Stimulated activated naive B cell treated with anti-CD40 and anti-IgM and Interleukin-4, amounts not matched to agents 10 μg/mL and 1 μg/mL and 100 μg/mL, for 72 hours (primary cell): ENCODE results near the gene SCN8A.
A peak's percentile ranks its signal among the peaks of the same experiment; 100 is the strongest.

ENCODE experiments used
- ATAC-seq, 2 donors: fragments of 150-1000 bp; cut with Tn5 transposase; replicated peaks; 2 replicates each; pipeline ENCODE4 v1.10.0; 2021; ENCODE audit warnings: moderate library complexity in 1 of 2
- DNase-seq: peaks from one replicate; pipeline ENCODE4 v3.0.0; 2021
- H3K27ac Mint-ChIP-seq: one replicate; pipeline ENCODE4 v1.8.0; 2022; ENCODE audit warnings: mild to moderate bottlenecking, mixed read lengths
- H3K27me3 Mint-ChIP-seq, 2 donors: one replicate each; pipeline ENCODE4 v1.8.0; 2022; ENCODE audit warnings: mixed read lengths in 2 of 2
- H3K36me3 Mint-ChIP-seq, 2 donors: one replicate each; pipeline ENCODE4 v1.8.0; 2022; ENCODE audit warnings: mixed read lengths in 2 of 2, mild to moderate bottlenecking in 1 of 2
- H3K4me1 Mint-ChIP-seq, 2 donors: one replicate each; pipeline ENCODE4 v1.8.0; 2022; ENCODE audit warnings: mixed read lengths in 2 of 2, mild to moderate bottlenecking in 1 of 2
- H3K4me3 Mint-ChIP-seq, 2 donors: one replicate each; pipeline ENCODE4 v1.8.0; 2022; ENCODE audit warnings: mild to moderate bottlenecking in 2 of 2, mixed read lengths in 2 of 2, moderate library complexity in 1 of 2
- H3K9me3 Mint-ChIP-seq, 2 donors: one replicate each; pipeline ENCODE4 v1.8.0; 2022; ENCODE audit warnings: mixed read lengths in 2 of 2, mild to moderate bottlenecking in 1 of 2

The SCN8A gene

GRCh38 chr12:51692016-51692415 is 101.0 kb downstream of the SCN8A start:
- no peak for DNase-seq
- peaks cover 4 to 9% of the 10 kb centered on the region in 2 donors for H3K27me3 Mint-ChIP-seq
- no peak overlapping the region for H3K27ac Mint-ChIP-seq
- H3K36me3 Mint-ChIP-seq, result no peaks in the 10 kb centered on the region
- no peak overlapping the region for H3K4me3 Mint-ChIP-seq
- H3K4me1 Mint-ChIP-seq, result no peaks in the 10 kb centered on the region
- no peak for ATAC-seq
- no peaks in the 10 kb centered on the region for H3K9me3 Mint-ChIP-seq

GRCh38 chr12:51693569-51693968 is 102.5 kb downstream of the SCN8A start:
- no peak overlapping the region for H3K27ac Mint-ChIP-seq
- H3K27me3 Mint-ChIP-seq, result peaks cover 4 to 13% of the 10 kb centered on the region in 2 donors
- no peaks in the 10 kb centered on the region for H3K36me3 Mint-ChIP-seq
- no peak overlapping the region for H3K4me3 Mint-ChIP-seq
- no peaks in the 10 kb centered on the region for H3K9me3 Mint-ChIP-seq
- ATAC-seq (no peak), DNase-seq (no peak)
- no peaks in the 10 kb centered on the region for H3K4me1 Mint-ChIP-seq

- DNase-seq (no peak), ATAC-seq (no peak)
- no peak overlapping the region for H3K27ac Mint-ChIP-seq
- H3K9me3 Mint-ChIP-seq, result no peaks in the 10 kb centered on the region
- peaks cover 8 to 15% of the 10 kb centered on the region in 2 donors for H3K27me3 Mint-ChIP-seq
- H3K36me3 Mint-ChIP-seq, result no peaks in the 10 kb centered on the region
- H3K4me3 Mint-ChIP-seq, result no peak overlapping the region
- H3K4me1 Mint-ChIP-seq, result no peaks in the 10 kb centered on the region
Measured at GRCh38 chr12:51694146-51694545, 103.1 kb downstream of the SCN8A start.

DNA sequence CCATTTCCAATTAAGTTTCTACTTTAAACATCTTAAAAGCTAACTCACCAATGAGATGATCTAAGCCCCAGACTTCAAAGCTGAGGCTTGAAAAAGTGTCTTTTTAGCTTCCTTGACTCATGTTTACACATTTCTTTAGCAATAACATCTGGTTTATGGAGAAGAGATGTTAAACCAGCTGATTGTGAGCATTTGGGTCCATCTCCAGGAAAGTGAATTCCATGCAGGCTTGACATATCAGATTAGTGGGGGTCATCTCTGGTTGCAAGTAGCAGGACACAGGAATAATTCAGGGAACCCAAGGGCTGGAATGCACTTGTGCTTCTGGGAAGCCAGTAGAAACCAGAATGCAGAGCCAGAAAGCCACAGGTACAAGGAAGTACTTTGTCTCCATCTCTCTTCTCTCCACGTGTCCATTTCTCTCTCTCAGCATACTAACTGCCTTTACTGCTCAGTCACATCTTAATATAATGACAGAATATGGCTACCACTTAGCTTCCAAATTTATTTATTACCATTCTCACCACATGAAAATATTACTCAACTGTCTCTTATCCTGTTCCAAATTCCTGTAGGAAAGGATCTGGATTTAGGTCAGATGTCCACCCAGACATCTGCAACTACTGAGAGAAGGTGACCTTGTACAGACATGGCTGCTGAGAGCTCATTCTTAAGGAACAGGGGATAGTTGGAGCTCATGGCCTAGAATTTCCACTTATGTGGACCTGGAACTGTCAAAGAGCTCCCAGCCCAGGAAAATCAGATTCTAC is 104.4 kb downstream of the SCN8A start:
- Mint-ChIP-seq H3K27me3 (peaks cover 10 to 18% of the 10 kb centered on the region in 2 donors), H3K4me3 (no peak overlapping the region), H3K4me1 (no peaks in the 10 kb centered on the region), H3K36me3 (no peaks in the 10 kb centered on the region), H3K9me3 (no peaks in the 10 kb centered on the region), H3K27ac (no peak overlapping the region)
- DNase-seq, result no peak
- ATAC-seq, result no peak

DNA sequence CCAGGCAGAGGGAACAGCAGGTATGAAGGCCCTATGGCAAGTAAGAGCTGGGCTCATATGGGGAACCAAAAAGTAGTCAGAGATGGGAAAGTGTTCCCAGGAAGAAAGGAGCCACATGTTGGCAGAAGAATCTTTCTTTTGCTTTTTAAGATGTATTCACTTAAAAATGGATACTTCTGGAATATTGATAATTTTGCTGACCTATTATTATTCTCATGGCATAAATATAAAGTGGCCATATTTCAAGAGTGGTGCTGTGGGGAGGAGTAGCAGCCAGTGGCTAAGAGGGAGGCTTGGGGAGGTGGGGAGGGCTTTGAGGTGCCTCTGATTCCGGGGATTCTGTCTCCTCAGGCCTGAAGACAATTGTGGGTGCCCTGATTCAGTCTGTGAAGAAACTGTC is 108.2 kb downstream of the SCN8A start:
- DNase-seq, result no peak
- no peak for ATAC-seq
- Mint-ChIP-seq H3K4me1 (no peaks in the 10 kb centered on the region), H3K27me3 (peaks cover 6 to 18% of the 10 kb centered on the region in 2 donors), H3K27ac (no peak overlapping the region), H3K36me3 (no peaks in the 10 kb centered on the region), H3K9me3 (no peaks in the 10 kb centered on the region), H3K4me3 (no peak overlapping the region)

- no peaks in the 10 kb centered on the region for H3K36me3 Mint-ChIP-seq
- H3K27ac Mint-ChIP-seq, result no peak overlapping the region
- ATAC-seq, result no peak
- DNase-seq, result no peak
- no peaks in the 10 kb centered on the region for H3K9me3 Mint-ChIP-seq
- H3K4me3 Mint-ChIP-seq, result no peak overlapping the region
- peaks cover 6 to 10% of the 10 kb centered on the region in 2 donors for H3K27me3 Mint-ChIP-seq
- H3K4me1 Mint-ChIP-seq, result no peaks in the 10 kb centered on the region
Measured at GRCh38 chr12:51700887-51701286, 109.9 kb downstream of the SCN8A start.

DNA sequence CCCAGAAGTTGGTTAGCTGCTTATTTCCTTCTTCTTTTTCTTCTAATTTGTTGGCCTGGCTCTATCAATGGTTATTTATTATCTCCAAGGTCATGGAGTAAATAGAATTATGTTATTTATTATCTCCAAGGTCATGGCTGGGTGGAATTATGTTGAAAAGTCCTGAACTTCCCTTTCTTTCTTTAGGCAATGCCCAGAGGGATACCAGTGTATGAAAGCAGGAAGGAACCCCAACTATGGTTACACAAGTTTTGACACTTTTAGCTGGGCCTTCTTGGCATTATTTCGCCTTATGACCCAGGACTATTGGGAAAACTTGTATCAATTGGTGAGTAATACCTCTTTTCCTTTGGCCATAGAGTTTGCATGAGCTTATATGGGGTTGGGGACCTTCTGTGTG is 111.6 kb downstream of the SCN8A start:
- Mint-ChIP-seq H3K27me3 (peaks cover 6% of the 10 kb centered on the region in 2 donors), H3K4me3 (no peak overlapping the region), H3K9me3 (no peaks in the 10 kb centered on the region), H3K36me3 (no peaks in the 10 kb centered on the region), H3K4me1 (no peaks in the 10 kb centered on the region), H3K27ac (no peak overlapping the region)
- no peak for ATAC-seq
- DNase-seq, result no peak

GRCh38 chr12:51705450-51705849 is 114.4 kb downstream of the SCN8A start:
- Mint-ChIP-seq H3K36me3 (no peaks in the 10 kb centered on the region), H3K9me3 (no peaks in the 10 kb centered on the region), H3K27ac (no peak overlapping the region), H3K4me3 (no peak overlapping the region), H3K27me3 (no peaks in the 10 kb centered on the region), H3K4me1 (no peaks in the 10 kb centered on the region)
- ATAC-seq (no peak), DNase-seq (no peak)

GRCh38 chr12:51706206-51706605 is 115.2 kb downstream of the SCN8A start:
- no peaks in the 10 kb centered on the region for H3K4me1 Mint-ChIP-seq
- H3K4me3 Mint-ChIP-seq, result no peak overlapping the region
- no peaks in the 10 kb centered on the region for H3K9me3 Mint-ChIP-seq
- DNase-seq (no peak), ATAC-seq (no peak)
- no peaks in the 10 kb centered on the region for H3K27me3 Mint-ChIP-seq
- H3K27ac Mint-ChIP-seq, result no peak overlapping the region
- H3K36me3 Mint-ChIP-seq, result no peaks in the 10 kb centered on the region

DNA sequence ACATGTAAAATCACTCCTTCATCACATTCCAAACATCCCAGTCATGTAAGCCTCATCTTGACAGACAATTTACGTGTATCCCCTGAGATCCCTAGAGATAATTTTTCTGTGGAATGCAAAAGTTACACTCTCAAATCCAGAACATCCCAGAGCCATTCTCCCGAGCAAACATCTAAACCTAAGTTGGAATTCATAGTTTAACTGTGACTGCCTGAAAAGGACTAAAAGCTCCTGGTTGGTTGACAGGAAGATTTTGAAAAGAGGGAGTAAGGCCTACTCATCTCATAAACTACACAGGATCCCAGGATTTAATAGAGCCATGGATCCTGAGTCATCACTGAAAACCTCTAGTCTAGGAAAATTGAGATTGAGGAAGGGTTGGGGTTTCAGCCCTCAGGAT is 123.6 kb downstream of the SCN8A start:
- DNase-seq, result no peak
- no peak for ATAC-seq

GRCh38 chr12:51717326-51717925 is 126.4 kb downstream of the SCN8A start:
- no peak for DNase-seq
- peaks cover 32% of the 10 kb centered on the region in 2 donors for H3K27me3 Mint-ChIP-seq
- no peak for ATAC-seq
- no peaks in the 10 kb centered on the region for H3K9me3 Mint-ChIP-seq
- peaks cover 5 to 14% of the 10 kb centered on the region in 2 donors for H3K4me1 Mint-ChIP-seq
- no peaks in the 10 kb centered on the region for H3K36me3 Mint-ChIP-seq
- no peak overlapping the region for H3K27ac Mint-ChIP-seq
- no peak overlapping the region for H3K4me3 Mint-ChIP-seq

More for the DNA sequence above, 123.6 kb downstream of the SCN8A start:
- no peaks in the 10 kb centered on the region for H3K36me3 Mint-ChIP-seq
- H3K9me3 Mint-ChIP-seq, result no peaks in the 10 kb centered on the region
- no peak overlapping the region for H3K27ac Mint-ChIP-seq
- H3K4me3 Mint-ChIP-seq, result no peak overlapping the region
- H3K4me1 Mint-ChIP-seq, result no peaks in the 10 kb centered on the region
- peaks cover 20% of the 10 kb centered on the region in 2 donors for H3K27me3 Mint-ChIP-seq

DNA sequence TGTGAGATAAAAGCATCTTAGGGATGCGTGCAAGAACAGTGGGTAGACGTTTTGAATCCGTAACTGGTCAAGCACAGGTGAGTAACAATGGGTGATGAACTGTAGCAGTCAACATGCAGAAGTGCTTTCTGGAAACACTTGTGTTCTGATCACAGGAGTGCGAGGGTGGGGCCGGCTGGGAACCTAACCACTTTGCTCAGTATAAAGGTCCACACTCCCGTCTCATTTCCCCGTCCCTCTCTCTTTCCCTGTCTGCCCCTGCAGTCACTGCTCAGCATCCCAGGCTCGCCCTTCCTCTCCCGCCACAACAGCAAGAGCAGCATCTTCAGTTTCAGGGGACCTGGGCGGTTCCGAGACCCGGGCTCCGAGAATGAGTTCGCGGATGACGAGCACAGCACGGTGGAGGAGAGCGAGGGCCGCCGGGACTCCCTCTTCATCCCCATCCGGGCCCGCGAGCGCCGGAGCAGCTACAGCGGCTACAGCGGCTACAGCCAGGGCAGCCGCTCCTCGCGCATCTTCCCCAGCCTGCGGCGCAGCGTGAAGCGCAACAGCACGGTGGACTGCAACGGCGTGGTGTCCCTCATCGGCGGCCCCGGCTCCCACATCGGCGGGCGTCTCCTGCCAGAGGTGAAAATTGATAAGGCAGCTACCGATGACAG is 130.4 kb downstream of the SCN8A start:
- Mint-ChIP-seq H3K4me1 (peaks cover 6 to 16% of the 10 kb centered on the region in 2 donors), H3K27me3 (peaks cover 22 to 28% of the 10 kb centered on the region in 2 donors), H3K9me3 (no peaks in the 10 kb centered on the region), H3K27ac (no peak overlapping the region), H3K4me3 (peak overlapping the region; percentile 62 to 81), H3K36me3 (no peaks in the 10 kb centered on the region)
- DNase-seq (peak; percentile 15), ATAC-seq (peak; percentile 92 to 99)

DNA sequence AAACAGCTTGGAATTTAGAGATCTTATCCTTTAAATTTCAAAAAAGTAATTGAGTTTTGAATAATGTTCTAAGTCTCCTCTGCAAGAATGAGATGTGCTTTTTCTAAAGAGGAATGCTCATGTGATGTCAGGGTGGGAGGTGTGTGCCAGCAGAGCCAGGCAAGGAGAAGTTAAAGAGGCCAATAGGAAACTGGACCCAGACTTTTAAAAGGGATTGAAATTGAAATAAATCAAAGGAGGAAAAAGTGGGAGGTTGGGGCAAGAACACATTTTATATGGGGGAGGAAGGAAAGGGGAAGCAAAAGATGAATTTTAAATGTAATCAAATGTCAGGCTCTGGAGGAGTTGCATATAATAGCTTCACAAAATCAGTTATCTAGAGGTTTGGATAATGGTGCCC is 131.4 kb downstream of the SCN8A start:
- no peak for ATAC-seq
- Mint-ChIP-seq H3K27ac (no peak overlapping the region), H3K27me3 (peaks cover 20 to 30% of the 10 kb centered on the region in 2 donors), H3K4me1 (peaks cover 6 to 16% of the 10 kb centered on the region in 2 donors), H3K36me3 (no peaks in the 10 kb centered on the region), H3K4me3 (no peak overlapping the region), H3K9me3 (no peaks in the 10 kb centered on the region)
- no peak for DNase-seq

DNA sequence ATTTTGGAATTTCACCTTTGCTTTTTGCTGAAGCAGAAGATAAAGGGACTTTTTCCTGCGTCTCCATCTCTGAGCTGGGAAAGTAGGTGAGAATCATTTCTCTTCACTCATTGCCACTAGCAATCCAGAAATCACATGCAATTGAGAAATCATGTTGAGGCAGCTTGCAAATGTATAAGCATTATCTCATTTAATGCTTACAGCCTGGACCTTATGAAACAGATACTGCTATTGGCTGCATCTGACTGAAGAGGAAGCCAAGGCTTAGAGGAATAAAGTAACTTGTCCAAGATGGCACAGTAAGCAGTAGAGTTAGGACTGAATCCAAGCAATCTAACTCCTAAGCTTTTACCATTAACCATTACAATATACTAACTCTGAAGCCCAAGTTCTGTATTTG is 135.1 kb downstream of the SCN8A start:
- Mint-ChIP-seq H3K27ac (no peak overlapping the region), H3K27me3 (peaks cover 31 to 40% of the 10 kb centered on the region in 2 donors)
- no peak for DNase-seq

GRCh38 chr12:51726931-51727330 is 135.9 kb downstream of the SCN8A start:
- no peak overlapping the region for H3K27ac Mint-ChIP-seq
- no peak for DNase-seq
- no peaks in the 10 kb centered on the region for H3K36me3 Mint-ChIP-seq
- peaks cover 27 to 40% of the 10 kb centered on the region in 2 donors for H3K27me3 Mint-ChIP-seq
- ATAC-seq, result no peak
- H3K4me3 Mint-ChIP-seq, result no peak overlapping the region
- H3K4me1 Mint-ChIP-seq, result peaks cover 4 to 7% of the 10 kb centered on the region in 2 donors
- H3K9me3 Mint-ChIP-seq, result peaks cover 0 to 2% of the 10 kb centered on the region in 2 donors

More for the DNA sequence above, 135.1 kb downstream of the SCN8A start:
- no peak overlapping the region for H3K4me3 Mint-ChIP-seq
- H3K4me1 Mint-ChIP-seq, result peaks cover 6 to 15% of the 10 kb centered on the region in 2 donors
- no peaks in the 10 kb centered on the region for H3K9me3 Mint-ChIP-seq
- ATAC-seq, result no peak
- H3K36me3 Mint-ChIP-seq, result no peaks in the 10 kb centered on the region
